ENCODE results near the gene ANKRD2. TPM values are rescaled to one million over a fixed set of nuclear protein-coding genes. Genes with fewer than 3 reads are reported as not detected.
A peak's percentile ranks its signal among the peaks of the same experiment; 100 is the strongest.

ANKRD2 gene
- total and polyA plus RNA-seq, 7 donors: 254 to 5,473 (median 2,026) TPM

DNA sequence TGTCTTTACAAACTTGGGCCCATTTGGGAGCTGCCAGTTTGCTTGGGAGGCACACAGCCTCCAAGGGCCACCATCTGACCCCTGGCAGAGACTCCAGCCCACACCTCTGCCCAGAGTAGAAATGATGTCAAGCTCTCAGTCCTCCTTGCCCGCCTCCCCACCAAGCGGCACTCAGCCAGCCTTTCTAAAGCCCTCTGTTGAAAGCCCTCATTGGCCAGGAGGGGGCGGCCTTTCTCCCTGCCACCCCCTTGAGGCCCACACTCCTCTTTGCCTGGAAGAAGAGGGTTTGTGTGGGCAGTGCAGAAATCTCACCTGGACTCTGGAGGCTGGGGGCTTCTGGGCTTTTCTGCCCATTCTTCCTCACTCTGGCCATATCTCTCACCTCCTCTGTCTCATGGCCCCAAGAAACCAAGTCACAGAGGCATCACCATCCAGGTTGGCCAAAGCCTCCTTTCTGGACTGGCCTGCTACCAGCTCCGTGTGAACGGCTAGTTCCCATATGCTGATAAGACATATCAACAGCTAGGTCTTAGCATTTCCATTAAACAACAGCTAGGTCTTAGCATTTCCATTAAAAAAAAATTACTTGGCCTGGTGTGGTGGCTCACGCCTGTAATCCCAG is 37.7 kb upstream of the ANKRD2 start:
- WGBS, 3 donors: 78 to 87% (median 80%) methylated on average over 6 of the region's 6 CpGs
- TF ChIP-seq, protein P1, sequence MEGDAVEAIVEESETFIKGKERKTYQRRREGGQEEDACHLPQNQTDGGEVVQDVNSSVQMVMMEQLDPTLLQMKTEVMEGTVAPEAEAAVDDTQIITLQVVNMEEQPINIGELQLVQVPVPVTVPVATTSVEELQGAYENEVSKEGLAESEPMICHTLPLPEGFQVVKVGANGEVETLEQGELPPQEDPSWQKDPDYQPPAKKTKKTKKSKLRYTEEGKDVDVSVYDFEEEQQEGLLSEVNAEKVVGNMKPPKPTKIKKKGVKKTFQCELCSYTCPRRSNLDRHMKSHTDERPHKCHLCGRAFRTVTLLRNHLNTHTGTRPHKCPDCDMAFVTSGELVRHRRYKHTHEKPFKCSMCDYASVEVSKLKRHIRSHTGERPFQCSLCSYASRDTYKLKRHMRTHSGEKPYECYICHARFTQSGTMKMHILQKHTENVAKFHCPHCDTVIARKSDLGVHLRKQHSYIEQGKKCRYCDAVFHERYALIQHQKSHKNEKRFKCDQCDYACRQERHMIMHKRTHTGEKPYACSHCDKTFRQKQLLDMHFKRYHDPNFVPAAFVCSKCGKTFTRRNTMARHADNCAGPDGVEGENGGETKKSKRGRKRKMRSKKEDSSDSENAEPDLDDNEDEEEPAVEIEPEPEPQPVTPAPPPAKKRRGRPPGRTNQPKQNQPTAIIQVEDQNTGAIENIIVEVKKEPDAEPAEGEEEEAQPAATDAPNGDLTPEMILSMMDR (IDR thresholded peaks at IDR 0.05): peak; percentile 40
- DNase-seq (peak; percentile 51 to 75), ATAC-seq (peak; percentile 55 to 77 (median 58))
- Histone ChIP-seq H3K4me3 (no peak overlapping the region), H3K27me3 (ENCODE audit: insufficient read depth in 3 of 3, low read length in 2 of 3) (no peaks in the 10 kb centered on the region), H3K4me1 (peaks cover 6% of the 10 kb centered on the region), H3K27ac (no peak overlapping the region), H3K36me3 (ENCODE audit: insufficient read depth in 1 of 2, low read depth in 1 of 2) (no peaks in the 10 kb centered on the region), H3K9me3 (no peaks in the 10 kb centered on the region)
- intact Hi-C loops (cut with DNase I): no loop called here

DNA sequence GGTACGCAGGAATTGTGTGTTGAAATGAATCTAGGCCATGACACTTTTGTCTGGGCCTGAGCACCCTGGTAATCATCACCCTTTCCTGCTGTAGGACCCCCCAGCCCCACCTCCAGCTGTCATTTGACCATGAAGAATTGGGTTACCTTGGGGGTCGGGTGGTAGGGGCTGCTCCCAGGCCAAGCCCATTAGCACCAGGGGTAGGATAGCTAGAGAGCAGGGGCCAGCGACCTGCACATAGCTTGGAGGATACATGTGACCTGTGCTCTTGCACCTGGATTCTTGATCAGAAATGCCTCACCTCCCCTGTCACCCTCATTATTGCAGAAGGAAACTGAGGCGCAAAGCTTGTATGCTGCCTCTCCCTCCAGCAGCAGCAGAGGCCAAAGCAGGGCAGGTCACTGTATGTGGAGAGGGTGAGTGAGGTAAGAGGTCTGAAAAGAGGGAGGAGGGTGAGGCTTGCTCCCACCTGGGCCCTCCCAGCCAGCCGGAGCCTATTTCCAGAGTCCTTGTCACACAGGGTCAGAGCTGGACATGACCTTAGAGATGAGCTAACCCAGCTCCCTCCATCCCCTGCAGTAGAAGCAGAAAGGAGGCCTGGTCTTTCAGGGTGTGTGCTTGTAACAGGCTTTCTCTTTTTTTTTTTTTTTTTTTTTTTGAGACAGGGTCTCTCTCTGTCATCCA is 35.3 kb upstream of the ANKRD2 start:
- TF ChIP-seq, protein P1 (IDR thresholded peaks at IDR 0.05): no peak
- Histone ChIP-seq H3K27me3 (ENCODE audit: insufficient read depth in 3 of 3, low read length in 2 of 3) (no peaks in the 10 kb centered on the region), H3K4me3 (no peak overlapping the region), H3K4me1 (peaks cover 30% of the 10 kb centered on the region), H3K36me3 (ENCODE audit: insufficient read depth in 1 of 2, low read depth in 1 of 2) (no peaks in the 10 kb centered on the region), H3K9me3 (no peaks in the 10 kb centered on the region), H3K27ac (no peak overlapping the region)
- ATAC-seq (no peak), DNase-seq (no peak)
- intact Hi-C loops (cut with DNase I): no loop called here
- WGBS, 3 donors: 87 to 96% (median 92%) methylated on average over 5 of the region's 5 CpGs

- ATAC-seq (no peak), DNase-seq (no peak)
- Histone ChIP-seq H3K4me1 (peaks cover 37% of the 10 kb centered on the region), H3K36me3 (ENCODE audit: insufficient read depth in 1 of 2, low read depth in 1 of 2) (no peaks in the 10 kb centered on the region), H3K4me3 (no peak overlapping the region), H3K27me3 (ENCODE audit: insufficient read depth in 3 of 3, low read length in 2 of 3) (no peaks in the 10 kb centered on the region), H3K9me3 (no peaks in the 10 kb centered on the region), H3K27ac (no peak overlapping the region)
- intact Hi-C loops (cut with DNase I): no loop called here
- 35 to 53% (median 40%) methylated on average over 4 of the region's 4 CpGs for WGBS, 3 donors
- TF ChIP-seq, protein P1 (IDR thresholded peaks at IDR 0.05): no peak
Measured at GRCh38 chr10:97538411-97538810, 34.2 kb upstream of the ANKRD2 start.

GRCh38 chr10:97538839-97539238 is 33.7 kb upstream of the ANKRD2 start:
- intact Hi-C loops (cut with DNase I): no loop called here
- TF ChIP-seq, protein P1 (IDR thresholded peaks at IDR 0.05): no peak

More at GRCh38 chr10:97538839-97539238, 33.7 kb upstream of the ANKRD2 start:
- H3K36me3 ChIP-seq (ENCODE audit: insufficient read depth in 1 of 2, low read depth in 1 of 2): no peaks in the 10 kb centered on the region
- no peaks in the 10 kb centered on the region for H3K9me3 ChIP-seq
- H3K27me3 ChIP-seq (ENCODE audit: insufficient read depth in 3 of 3, low read length in 2 of 3): no peaks in the 10 kb centered on the region
- ATAC-seq (no peak), DNase-seq (no peak)
- peaks cover 41% of the 10 kb centered on the region for H3K4me1 ChIP-seq
- 75 to 94% (median 88%) methylated on average over 4 of the region's 4 CpGs for WGBS, 3 donors
- H3K4me3 ChIP-seq: no peak overlapping the region
- H3K27ac ChIP-seq: peak overlapping the region; percentile 27
